CD14-positive monocyte (primary cell): ENCODE measurements around the gene RAB3GAP1. TPM values are rescaled to one million over a fixed set of nuclear protein-coding genes. Genes with fewer than 3 reads are reported as not detected.

Source experiments
- DNase-seq, 3 donors: peaks; one replicate each; pipeline ENCODE4 v3.0.0-alpha.2; 2011 to 2022
- H2AFZ ChIP-seq: 2 replicates; pipeline ENCODE4 v1.6.0; 2012; ENCODE audit warnings: mild to moderate bottlenecking, low read depth, low read length, inconsistent platforms; ENCODE audit not compliant: insufficient read depth, poor library complexity, severe bottlenecking
- H3K27ac ChIP-seq, 2 donors: 1 replicate in 1 of 2; 2 replicates in 1 of 2; pipeline ENCODE4 v1.5.1; 2012 to 2013; ENCODE audit warnings: low read length in 2 of 2, control low read depth in 1 of 2, inconsistent platforms in 1 of 2, low read depth in 1 of 2, mild to moderate bottlenecking in 1 of 2
- H3K27me3 ChIP-seq, 2 donors: one replicate each; pipeline versions ENCODE4 v1.6.0 to v1.6.1; 2011 to 2013; ENCODE audit warnings: low read length in 2 of 2; ENCODE audit not compliant: control insufficient read depth in 2 of 2, insufficient read depth in 2 of 2
- H3K36me3 ChIP-seq, 2 donors: replicated peaks in 1 of 2; 1 replicate in 1 of 2; 2 replicates in 1 of 2; pipeline versions ENCODE4 v1.5.1 to v1.6.1; 2012 to 2013; ENCODE audit warnings: low read length in 2 of 2, control low read depth in 1 of 2, inconsistent platforms in 1 of 2, mild to moderate bottlenecking in 1 of 2; ENCODE audit not compliant: insufficient read depth in 2 of 2, control insufficient read depth in 1 of 2
- H3K4me1 ChIP-seq, 2 donors: 1 replicate in 1 of 2; 2 replicates in 1 of 2; pipeline versions ENCODE4 v1.5.1 to v1.6.1; 2012 to 2013; ENCODE audit warnings: low read length in 2 of 2, control low read depth in 1 of 2, inconsistent platforms in 1 of 2, mild to moderate bottlenecking in 1 of 2, moderate library complexity in 1 of 2; ENCODE audit not compliant: insufficient read depth in 2 of 2, control insufficient read depth in 1 of 2
- H3K4me2 ChIP-seq: replicated peaks from 2 replicates; pipeline ENCODE3; 2012; ENCODE audit warnings: low read length, moderate library complexity, mild to moderate bottlenecking; ENCODE audit not compliant: poor library complexity, severe bottlenecking; ENCODE audit errors: extremely low read depth
- H3K4me3 ChIP-seq, 3 experiments: fragments of 200-600 bp in 1 of 3; sonication (generic) in 1 of 3; replicated peaks in 1 of 3; 1 replicate in 2 of 3; 2 replicates in 1 of 3; pipeline ENCODE4 v1.5.1; 2011 to 2013; ENCODE audit warnings: low read length in 3 of 3, mild to moderate bottlenecking in 3 of 3, control low read depth in 2 of 3, low read depth in 2 of 3, inconsistent platforms in 1 of 3, moderate library complexity in 1 of 3
- H3K79me2 ChIP-seq: 2 replicates; pipeline ENCODE4 v1.6.0; 2012; ENCODE audit warnings: mild to moderate bottlenecking, control low read depth, inconsistent platforms, low read length, moderate library complexity; ENCODE audit not compliant: insufficient read depth
- H3K9ac ChIP-seq: 2 replicates; pipeline ENCODE4 v1.6.0; 2017; ENCODE audit warnings: low read length, mild to moderate bottlenecking; ENCODE audit not compliant: insufficient read depth, poor library complexity, severe bottlenecking
- H3K9me3 ChIP-seq, 2 donors: replicated peaks in 1 of 2; 1 replicate in 1 of 2; 2 replicates in 1 of 2; pipeline versions ENCODE4 v1.5.1 to v1.6.1; 2012 to 2013; ENCODE audit warnings: low read length in 2 of 2, control low read depth in 1 of 2; ENCODE audit not compliant: control insufficient read depth in 1 of 2, insufficient read depth in 1 of 2
- H4K20me1 ChIP-seq: 2 replicates; pipeline ENCODE4 v1.6.0; 2012; ENCODE audit warnings: mild to moderate bottlenecking, low read length, control low read depth, moderate library complexity; ENCODE audit not compliant: insufficient read depth
- H3K27ac Mint-ChIP-seq, 7 donors: one replicate each; pipeline ENCODE4 v1.8.0; 2020; ENCODE audit warnings: mild to moderate bottlenecking in 7 of 7, mixed read lengths in 7 of 7, moderate library complexity in 6 of 7, inconsistent platforms in 2 of 7
- H3K27me3 Mint-ChIP-seq, 3 donors: one replicate each; pipeline ENCODE4 v1.8.0; 2021 to 2022; ENCODE audit warnings: low read depth in 3 of 3, mild to moderate bottlenecking in 3 of 3, mixed read lengths in 3 of 3, moderate library complexity in 3 of 3, inconsistent platforms in 1 of 3
- H3K36me3 Mint-ChIP-seq, 2 donors: one replicate each; pipeline ENCODE4 v1.8.0; 2020; ENCODE audit warnings: mixed read lengths in 2 of 2, inconsistent platforms in 1 of 2, mild to moderate bottlenecking in 1 of 2
- H3K4me1 Mint-ChIP-seq: one replicate; pipeline ENCODE4 v1.8.0; 2020; ENCODE audit warnings: mild to moderate bottlenecking, mixed read lengths
- H3K4me3 Mint-ChIP-seq, 2 donors: one replicate each; pipeline ENCODE4 v1.8.0; 2020; ENCODE audit warnings: mild to moderate bottlenecking in 2 of 2, mixed read lengths in 2 of 2, moderate library complexity in 1 of 2
- H3K9me3 Mint-ChIP-seq, 7 donors: one replicate each; pipeline ENCODE4 v1.8.0; 2020 to 2022; ENCODE audit warnings: mixed read lengths in 7 of 7, mild to moderate bottlenecking in 6 of 7, moderate library complexity in 6 of 7, inconsistent platforms in 2 of 7
- WGBS: methylation state at CpG from one replicate; pipeline ENCODE4 v1.1.5; 2013; ENCODE audit warnings: missing lambda C conversion rate; ENCODE audit not compliant: insufficient coverage; 5-methylcytosine and 5-hydroxymethylcytosine counted together
- intact Hi-C, 2 donors: fragments of 100-400 bp; cut with micrococcal nuclease; formaldehyde crosslinking; loops; one replicate each; pipeline versions ENCODE4 v1.15.0 to v1.15.1; 2023
- polyA plus RNA-seq, 3 donors: library from polyadenylated mRNA; depleted of rRNA in 1 of 3; unstranded in 2 of 3; stranded (reverse) in 1 of 3; fragments of 300-500 nt in 2 of 3; fragments of >200 nt in 1 of 3; fragmentation: Illumina TruSeq in 2 of 3; gene quantifications; 1 replicate in 2 of 3; 2 replicates in 1 of 3; pipeline ENCODE4 v1.2.3, GENCODE V29; 2012 to 2021
- TF ChIP-seq, protein P1 (sequence below): fragments of 200-600 bp; IDR thresholded peaks from one replicate; pipeline ENCODE4 v1.8.0; 2022; ENCODE audit warnings: antibody characterized with exemption, mild to moderate bottlenecking

RAB3GAP1 gene
- polyA plus RNA-seq, 3 donors, result 8.0 to 17.4 (median 11.3) TPM

DNA sequence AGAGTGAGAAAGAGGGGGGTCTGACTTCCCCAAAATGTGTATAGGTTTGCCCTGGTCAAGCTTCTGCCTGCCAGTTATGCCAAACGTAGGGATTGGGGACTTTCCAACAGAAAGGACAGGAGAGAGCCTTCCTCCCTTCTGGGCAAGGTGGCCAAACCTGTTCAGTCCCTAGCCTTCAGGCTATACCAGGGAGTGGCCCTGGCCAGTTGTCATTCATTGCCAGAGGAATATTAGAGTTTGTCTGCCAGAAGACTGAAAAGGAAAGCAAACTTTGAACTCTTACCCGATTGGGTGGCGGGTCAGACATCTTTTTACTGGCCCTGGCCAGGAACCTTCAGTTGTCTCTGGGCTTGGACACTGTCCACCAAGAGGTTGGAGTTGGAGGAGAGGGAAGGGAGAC, 22.1 kb downstream of the RAB3GAP1 start:
- H3K4me2 ChIP-seq, result no peak overlapping the region
- peaks cover 36% of the 10 kb centered on the region in 2 donors for H3K9me3 ChIP-seq

DNA sequence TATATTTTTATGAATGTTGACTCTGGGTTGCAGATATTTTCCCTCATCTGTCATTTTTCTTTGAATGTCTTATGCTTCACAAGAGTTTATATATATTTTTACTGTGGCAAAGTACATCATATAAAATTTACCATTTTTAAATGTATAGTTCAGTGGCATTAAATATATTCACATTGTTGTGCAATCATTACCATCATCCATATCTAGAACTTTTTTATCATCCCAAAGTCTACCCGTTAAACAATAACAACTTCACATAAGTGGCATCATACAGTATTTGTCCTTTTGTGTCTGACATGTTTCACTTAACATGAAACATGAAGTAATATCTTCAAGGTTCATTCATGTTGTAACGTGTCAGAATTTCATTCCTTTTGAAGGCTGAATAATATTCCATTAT, 24.5 kb downstream of the RAB3GAP1 start:
- Histone ChIP-seq H3K36me3 (peaks cover 0 to 28% of the 10 kb centered on the region in 2 donors), H2AFZ (no peak overlapping the region), H4K20me1 (peaks cover 5% of the 10 kb centered on the region), H3K4me2 (no peak overlapping the region), H3K9me3 (peaks cover 29 to 35% of the 10 kb centered on the region in 2 donors), H3K27me3 (no peaks in the 10 kb centered on the region), H3K27ac (no peak overlapping the region), H3K9ac (no peak overlapping the region), H3K79me2 (peaks cover 34% of the 10 kb centered on the region), H3K4me1 (no peaks in the 10 kb centered on the region), H3K4me3 (no peak overlapping the region)
- whole genome bisulfite sequencing, result no CpG with 5 or more reads among the region's 2 CpGs
- no peaks in the 10 kb centered on the region for H3K4me1 Mint-ChIP-seq
- intact Hi-C loops, result no loop called here
- peaks cover 32 to 54% of the 10 kb centered on the region in 2 donors for H3K36me3 Mint-ChIP-seq
- no peaks in the 10 kb centered on the region for H3K27me3 Mint-ChIP-seq
- no peak overlapping the region for H3K27ac Mint-ChIP-seq
- H3K4me3 Mint-ChIP-seq, result no peak overlapping the region
- DNase-seq, result no peak
- peaks cover 21 to 40% (median 26%) of the 10 kb centered on the region in 7 donors for H3K9me3 Mint-ChIP-seq
- TF ChIP-seq, protein P1, sequence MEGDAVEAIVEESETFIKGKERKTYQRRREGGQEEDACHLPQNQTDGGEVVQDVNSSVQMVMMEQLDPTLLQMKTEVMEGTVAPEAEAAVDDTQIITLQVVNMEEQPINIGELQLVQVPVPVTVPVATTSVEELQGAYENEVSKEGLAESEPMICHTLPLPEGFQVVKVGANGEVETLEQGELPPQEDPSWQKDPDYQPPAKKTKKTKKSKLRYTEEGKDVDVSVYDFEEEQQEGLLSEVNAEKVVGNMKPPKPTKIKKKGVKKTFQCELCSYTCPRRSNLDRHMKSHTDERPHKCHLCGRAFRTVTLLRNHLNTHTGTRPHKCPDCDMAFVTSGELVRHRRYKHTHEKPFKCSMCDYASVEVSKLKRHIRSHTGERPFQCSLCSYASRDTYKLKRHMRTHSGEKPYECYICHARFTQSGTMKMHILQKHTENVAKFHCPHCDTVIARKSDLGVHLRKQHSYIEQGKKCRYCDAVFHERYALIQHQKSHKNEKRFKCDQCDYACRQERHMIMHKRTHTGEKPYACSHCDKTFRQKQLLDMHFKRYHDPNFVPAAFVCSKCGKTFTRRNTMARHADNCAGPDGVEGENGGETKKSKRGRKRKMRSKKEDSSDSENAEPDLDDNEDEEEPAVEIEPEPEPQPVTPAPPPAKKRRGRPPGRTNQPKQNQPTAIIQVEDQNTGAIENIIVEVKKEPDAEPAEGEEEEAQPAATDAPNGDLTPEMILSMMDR, result no peak

More for the DNA sequence above, 22.1 kb downstream of the RAB3GAP1 start:
- Histone ChIP-seq H4K20me1 (peaks cover 5% of the 10 kb centered on the region), H3K9ac (no peak overlapping the region), H3K4me3 (no peak overlapping the region), H2AFZ (no peak overlapping the region), H3K27me3 (no peaks in the 10 kb centered on the region), H3K27ac (no peak overlapping the region), H3K79me2 (peaks cover 39% of the 10 kb centered on the region), H3K36me3 (peaks cover 0 to 38% of the 10 kb centered on the region in 2 donors), H3K4me1 (no peaks in the 10 kb centered on the region)
- Mint-ChIP-seq H3K4me3 (no peak overlapping the region), H3K9me3 (peaks cover 25 to 47% (median 35%) of the 10 kb centered on the region in 7 donors), H3K36me3 (peaks cover 37 to 61% of the 10 kb centered on the region in 2 donors), H3K4me1 (no peaks in the 10 kb centered on the region), H3K27me3 (no peaks in the 10 kb centered on the region), H3K27ac (peak overlapping the region in 2 of 7 donors; percentile 16 to 37)
- TF ChIP-seq, protein P1, result no peak
- WGBS, result 97% methylated on average over 3 of the region's 3 CpGs
- intact Hi-C loops, result no loop called here
- no peak for DNase-seq
